ENCODE results near the gene LAMA5.

- no peak for TF ChIP-seq CTCF (conservative IDR thresholded peaks at IDR 0.05; ENCODE audit: low read length)
- no peak for TF ChIP-seq EZH2phosphoT487 (IDR thresholded peaks at IDR 0.05; ENCODE audit: borderline replicate concordance, low read depth, low read length)
Measured at GRCh38 chr20:62357187-62357667, 9.9 kb downstream of the LAMA5 start.

Data from OCI-LY7 (cell line).